Astrocyte (in vitro differentiated cells and primary cell): ENCODE measurements around the gene IGDCC3.

Experiments used
- EZH2 ChIP-seq: IDR thresholded peaks from 2 replicates; pipeline ENCODE4 v1.6.1; 2012; ENCODE audit warnings: mild to moderate bottlenecking, low read length, inconsistent platforms; ENCODE audit not compliant: insufficient read depth
- TF ChIP-seq, protein P1 (sequence below): IDR thresholded peaks from 2 replicates; pipeline ENCODE4 v1.5.1; 2011; ENCODE audit warnings: low read depth, mild to moderate bottlenecking, inconsistent platforms, low read length, moderate library complexity; ENCODE audit not compliant: insufficient read depth

DNA sequence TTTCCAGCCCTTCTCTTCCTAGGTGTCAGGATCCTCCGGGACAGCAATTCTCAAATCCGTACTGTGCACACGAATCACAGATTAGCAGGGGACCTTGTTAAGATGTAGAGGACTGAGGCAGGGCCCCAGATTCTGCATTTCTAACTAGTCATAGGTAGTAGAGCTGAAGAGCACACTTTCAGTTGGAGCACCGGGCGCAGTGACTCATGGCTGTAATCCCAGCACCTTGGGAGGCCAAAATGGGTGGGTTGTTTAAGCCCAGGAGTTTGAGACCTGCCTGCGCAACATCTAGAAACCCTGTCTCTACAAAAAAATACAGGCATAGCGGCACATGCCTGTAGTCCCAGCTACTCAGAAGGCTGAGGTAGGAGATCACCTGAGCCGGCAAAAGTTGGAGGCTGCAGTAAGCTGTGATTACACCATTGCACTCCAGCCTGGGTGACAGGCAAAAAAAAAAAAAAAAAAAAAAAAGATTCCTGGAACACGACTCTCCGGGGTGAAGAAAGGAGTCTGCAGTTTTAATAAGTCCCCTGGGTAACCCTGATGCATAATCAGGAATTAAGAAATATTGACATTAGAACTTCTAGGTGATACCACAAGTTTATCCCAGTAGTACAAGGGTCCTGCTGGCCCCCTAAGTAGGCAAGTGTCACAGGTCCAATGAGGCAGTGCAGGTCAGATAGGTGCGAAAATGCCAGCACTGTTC, 21.4 kb upstream of the IGDCC3 start:
- TF ChIP-seq, protein P1, sequence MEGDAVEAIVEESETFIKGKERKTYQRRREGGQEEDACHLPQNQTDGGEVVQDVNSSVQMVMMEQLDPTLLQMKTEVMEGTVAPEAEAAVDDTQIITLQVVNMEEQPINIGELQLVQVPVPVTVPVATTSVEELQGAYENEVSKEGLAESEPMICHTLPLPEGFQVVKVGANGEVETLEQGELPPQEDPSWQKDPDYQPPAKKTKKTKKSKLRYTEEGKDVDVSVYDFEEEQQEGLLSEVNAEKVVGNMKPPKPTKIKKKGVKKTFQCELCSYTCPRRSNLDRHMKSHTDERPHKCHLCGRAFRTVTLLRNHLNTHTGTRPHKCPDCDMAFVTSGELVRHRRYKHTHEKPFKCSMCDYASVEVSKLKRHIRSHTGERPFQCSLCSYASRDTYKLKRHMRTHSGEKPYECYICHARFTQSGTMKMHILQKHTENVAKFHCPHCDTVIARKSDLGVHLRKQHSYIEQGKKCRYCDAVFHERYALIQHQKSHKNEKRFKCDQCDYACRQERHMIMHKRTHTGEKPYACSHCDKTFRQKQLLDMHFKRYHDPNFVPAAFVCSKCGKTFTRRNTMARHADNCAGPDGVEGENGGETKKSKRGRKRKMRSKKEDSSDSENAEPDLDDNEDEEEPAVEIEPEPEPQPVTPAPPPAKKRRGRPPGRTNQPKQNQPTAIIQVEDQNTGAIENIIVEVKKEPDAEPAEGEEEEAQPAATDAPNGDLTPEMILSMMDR = no peak
- TF ChIP-seq EZH2 = no peak
